ENCODE data around the gene GABPA. TPM values are rescaled to one million over a fixed set of nuclear protein-coding genes. Genes with fewer than 3 reads are reported as not detected.

Gene GABPA
- total and polyA plus RNA-seq, 9 of the 15 experiments (the other 6 are each of a cell fraction or from before 2014, with no cell fraction given), result 8.9 to 35.7 (median 22.8) TPM

DNA sequence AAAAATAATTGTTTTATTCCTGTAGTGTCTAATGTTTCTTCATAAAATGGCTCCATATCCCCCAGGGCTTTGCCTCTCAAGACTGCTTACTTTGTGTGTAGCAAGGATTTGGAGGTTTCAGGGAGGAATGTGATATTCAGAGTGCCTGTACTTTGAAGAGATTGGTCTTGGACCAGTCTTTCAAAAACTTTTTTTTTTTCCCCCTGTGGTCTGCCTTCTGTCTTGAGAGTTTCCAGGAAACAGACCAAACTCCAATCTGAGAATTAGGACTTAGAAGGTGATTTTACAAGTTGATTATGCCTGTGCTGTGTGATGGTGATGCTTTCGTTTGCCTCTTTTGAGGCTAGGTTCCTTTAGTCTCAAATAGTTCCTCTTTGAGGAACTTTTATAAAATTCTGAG is 25.9 kb downstream of the GABPA start (continued):
- TF ChIP-seq, protein P1, sequence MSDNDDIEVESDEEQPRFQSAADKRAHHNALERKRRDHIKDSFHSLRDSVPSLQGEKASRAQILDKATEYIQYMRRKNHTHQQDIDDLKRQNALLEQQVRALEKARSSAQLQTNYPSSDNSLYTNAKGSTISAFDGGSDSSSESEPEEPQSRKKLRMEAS (CRISPR knock-in tag; IDR thresholded peaks at IDR 0.05), result no peak
- no peak for TF ChIP-seq KAT8 (IDR thresholded peaks at IDR 0.05; ENCODE audit: low read depth)

GRCh38 chr21:25764065-25764464 is 29.3 kb downstream of the GABPA start:
- DNase-seq (ENCODE audit: extremely low read depth in 1 of 4, low spot score in 3 of 4), result no peak
- Histone ChIP-seq H3K4me2 (ENCODE audit: insufficient read depth, low read length) (no peak overlapping the region), H3K4me1 (replicated peaks in 1 of 2; ENCODE audit: control insufficient read depth in 2 of 2, insufficient read depth in 2 of 2, low read length in 2 of 2) (no peaks in the 10 kb centered on the region), H3K9me1 (ENCODE audit: control insufficient read depth, insufficient read depth, low read length) (no peaks in the 10 kb centered on the region), H3K9ac (ENCODE audit: insufficient read depth in 1 of 2, low read depth in 2 of 2, low read length in 2 of 2) (no peak overlapping the region), H2AFZ (ENCODE audit: low read depth, low read length) (no peak overlapping the region), H3K27me3 (ENCODE audit: control insufficient read depth in 2 of 2, insufficient read depth in 2 of 2, low read length in 2 of 2) (no peaks in the 10 kb centered on the region), H3K9me3 (replicated peaks; ENCODE audit: control insufficient read depth, insufficient read depth, low read depth, low read length) (no peaks in the 10 kb centered on the region), H4K20me1 (replicated peaks; ENCODE audit: control insufficient read depth, insufficient read depth, low read length) (no peaks in the 10 kb centered on the region), H3K79me2 (ENCODE audit: control insufficient read depth, insufficient read depth, low read length) (no peaks in the 10 kb centered on the region), H3K27ac (ENCODE audit: extremely low read depth, low read depth, low read length) (no peak overlapping the region), H3K36me3 (ENCODE audit: control insufficient read depth, insufficient read depth, low read length) (peaks cover 65% of the 10 kb centered on the region; the same call in 2 of the 3 replicates), H3K4me3 (no peak overlapping the region)
- no peak for ATAC-seq
- in situ Hi-C loops (cut with MboI) (no loop called here), intact Hi-C loops (cut with micrococcal nuclease) (no loop called here)
- WGBS (ENCODE audit: insufficient coverage, low coverage, missing lambda C conversion rate), result 90% methylated on average over 3 of the region's 3 CpGs
- BruUV-seq (replicated peaks), result no TSS peak
- POLR2A ChIA-PET, result no interaction called here
- FAIRE-seq, result no peak
- CTCF ChIA-PET (ENCODE audit: low intra/inter-chr PET ratio), result no interaction called here
- TF ChIP-seq DMBX1 (CRISPR knock-in tag; IDR thresholded peaks at IDR 0.05; ENCODE audit: borderline replicate concordance), result no peak
- no peak for TF ChIP-seq FOXK1 (CRISPR knock-in tag; IDR thresholded peaks at IDR 0.05; ENCODE audit: borderline replicate concordance)
- no peak for TF ChIP-seq ZNF12 (CRISPR knock-in tag; IDR thresholded peaks at IDR 0.05)
- no peak for TF ChIP-seq MCM3 (IDR thresholded peaks at IDR 0.05)
- no peak for TF ChIP-seq RBFOX2 (IDR thresholded peaks at IDR 0.05; ENCODE audit: low read depth, low read length)
- no peak for TF ChIP-seq ZNF239 (CRISPR knock-in tag; IDR thresholded peaks at IDR 0.05)
- TF ChIP-seq LCOR (CRISPR knock-in tag; IDR thresholded peaks at IDR 0.05), result no peak
- no peak for TF ChIP-seq PHF8 (IDR thresholded peaks at IDR 0.05; ENCODE audit: borderline replicate concordance, low read length)
- no peak for TF ChIP-seq NCOA2 (IDR thresholded peaks at IDR 0.05; ENCODE audit: partially characterized antibody in 2 of 2)
- TF ChIP-seq CHCHD3 (CRISPR knock-in tag; IDR thresholded peaks at IDR 0.05), result no peak
- no peak for TF ChIP-seq PCBP2 (IDR thresholded peaks at IDR 0.05; ENCODE audit: low read depth, low read length, poor library complexity, severe bottlenecking)
- TF ChIP-seq MECOM (CRISPR knock-in tag; IDR thresholded peaks at IDR 0.05), result no peak
- TF ChIP-seq ZNF318 (IDR thresholded peaks at IDR 0.05; ENCODE audit: borderline replicate concordance in 1 of 2, low read depth in 1 of 2), result no peak
